Fibroblast of lung (primary cell): ENCODE measurements around the gene HECW1. TPM values are rescaled to one million over a fixed set of nuclear protein-coding genes. Genes with fewer than 3 reads are reported as not detected.
A peak's percentile ranks its signal among the peaks of the same experiment; 100 is the strongest.

ENCODE experiments used
- DNase-seq, 2 donors: peaks; one replicate each; pipeline versions ENCODE4 v3.0.0 to v3.0.0-alpha.2; 2010; ENCODE audit warnings: low read depth in 2 of 2
- H2AFZ ChIP-seq: 2 replicates; pipeline ENCODE4 v1.5.1; 2012; ENCODE audit warnings: low read length, control low read depth, inconsistent platforms
- H3K27ac ChIP-seq: 2 replicates; pipeline ENCODE4 v1.5.1; 2011; ENCODE audit warnings: low read length, control low read depth; ENCODE audit not compliant: insufficient read depth
- H3K27me3 ChIP-seq: 2 replicates; pipeline ENCODE4 v1.5.1; 2011; ENCODE audit warnings: mild to moderate bottlenecking, low read length; ENCODE audit not compliant: control insufficient read depth, insufficient read depth
- H3K36me3 ChIP-seq: 2 replicates; pipeline ENCODE4 v1.5.1; 2011; ENCODE audit warnings: low read length; ENCODE audit not compliant: control insufficient read depth, insufficient read depth
- H3K4me1 ChIP-seq: 2 replicates; pipeline ENCODE4 v1.5.1; 2011; ENCODE audit warnings: low read length; ENCODE audit not compliant: control insufficient read depth, insufficient read depth; ENCODE audit errors: extremely low read depth
- H3K4me2 ChIP-seq: 2 replicates; pipeline ENCODE4 v1.5.1; 2011; ENCODE audit warnings: low read length, control low read depth; ENCODE audit not compliant: insufficient read depth; ENCODE audit errors: extremely low read depth
- H3K4me3 ChIP-seq, 4 experiments: fragments of 200-600 bp in 1 of 4; sonication (generic) in 1 of 4; replicated peaks in 1 of 4; 2 replicates each; pipeline ENCODE4 v1.5.1; 2011 to 2016; ENCODE audit warnings: low read length in 4 of 4, low read depth in 3 of 4, mild to moderate bottlenecking in 3 of 4, control low read depth in 2 of 4, inconsistent platforms in 1 of 4, mixed read lengths in 1 of 4; ENCODE audit not compliant: insufficient read depth in 1 of 4; ENCODE audit errors: control extremely low read depth in 1 of 4
- H3K79me2 ChIP-seq: 2 replicates; pipeline ENCODE4 v1.5.1; 2012; ENCODE audit warnings: mild to moderate bottlenecking, low read length, inconsistent platforms; ENCODE audit not compliant: control insufficient read depth, insufficient read depth
- H3K9ac ChIP-seq: 2 replicates; pipeline ENCODE4 v1.5.1; 2011; ENCODE audit warnings: mild to moderate bottlenecking, low read length, control low read depth; ENCODE audit not compliant: insufficient read depth
- H3K9me3 ChIP-seq: 2 replicates; pipeline ENCODE4 v1.5.1; 2012; ENCODE audit warnings: low read depth, low read length; ENCODE audit not compliant: control insufficient read depth, insufficient read depth
- H4K20me1 ChIP-seq: 2 replicates; pipeline ENCODE4 v1.5.1; 2011; ENCODE audit warnings: low read length; ENCODE audit not compliant: control insufficient read depth, insufficient read depth; ENCODE audit errors: extremely low read depth
- EZH2 ChIP-seq: IDR thresholded peaks from 2 replicates; pipeline ENCODE4 v1.5.1; 2012; ENCODE audit warnings: low read length, control low read depth, mild to moderate bottlenecking; ENCODE audit errors: missing control alignments
- polyA plus RNA-seq, 2 donors: library from polyadenylated mRNA; depleted of rRNA in 1 of 2; stranded (reverse) in 1 of 2; unstranded in 1 of 2; fragments of >200 nt; gene quantifications; 2 replicates each; pipeline ENCODE4 v1.2.1, GENCODE V29; 2011 to 2012; ENCODE audit warnings: missing spikeins in 1 of 2
- total RNA-seq: library from RNA; depleted of rRNA; stranded (reverse); fragments of >200 nt; gene quantifications from 2 replicates; pipeline ENCODE4 v1.2.1, GENCODE V29; 2014
- TF ChIP-seq, protein P1 (sequence below), 2 donors: IDR thresholded peaks in 1 of 2; conservative IDR thresholded peaks in 1 of 2; 1 replicate in 1 of 2; 2 replicates in 1 of 2; pipeline ENCODE4 v1.5.1; 2011 to 2012; ENCODE audit warnings: low read length in 2 of 2, control low read depth in 1 of 2, inconsistent platforms in 1 of 2, low read depth in 1 of 2, mild to moderate bottlenecking in 1 of 2

The HECW1 gene
- total and polyA plus RNA-seq, 2 donors (not counting 1 experiment from before 2014, with no cell fraction given) = 1.1 to 6.1 TPM

DNA sequence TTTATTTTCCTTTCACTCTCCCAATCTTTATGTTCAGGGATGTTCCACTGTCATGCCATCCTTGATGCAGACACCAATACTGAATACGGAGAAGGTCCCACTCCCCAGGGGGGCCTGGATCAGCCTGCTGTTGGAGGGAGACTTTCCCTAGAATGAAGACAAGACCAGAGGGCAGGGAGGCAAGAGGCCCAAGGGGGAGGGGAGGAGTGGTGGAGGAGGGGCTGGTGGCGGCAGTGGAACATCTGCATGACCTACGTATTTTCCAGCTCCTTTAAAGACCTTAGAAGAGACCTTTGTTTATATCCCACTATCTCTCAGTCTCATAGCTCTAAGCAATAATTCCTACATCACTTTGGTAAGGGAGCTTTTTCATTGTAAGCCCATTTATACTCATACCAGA is 183.0 kb downstream of the HECW1 start:
- H3K27ac ChIP-seq = no peak overlapping the region
- H3K9ac ChIP-seq = no peak overlapping the region
- no peak overlapping the region for H3K4me2 ChIP-seq
- peaks cover 8% of the 10 kb centered on the region for H3K4me1 ChIP-seq
- no peaks in the 10 kb centered on the region for H4K20me1 ChIP-seq
- no peaks in the 10 kb centered on the region for H3K9me3 ChIP-seq
- H3K4me3 ChIP-seq = no peak overlapping the region
- H2AFZ ChIP-seq = no peak overlapping the region
- DNase-seq = no peak
- no peaks in the 10 kb centered on the region for H3K27me3 ChIP-seq
- H3K79me2 ChIP-seq = no peaks in the 10 kb centered on the region
- TF ChIP-seq, protein P1, sequence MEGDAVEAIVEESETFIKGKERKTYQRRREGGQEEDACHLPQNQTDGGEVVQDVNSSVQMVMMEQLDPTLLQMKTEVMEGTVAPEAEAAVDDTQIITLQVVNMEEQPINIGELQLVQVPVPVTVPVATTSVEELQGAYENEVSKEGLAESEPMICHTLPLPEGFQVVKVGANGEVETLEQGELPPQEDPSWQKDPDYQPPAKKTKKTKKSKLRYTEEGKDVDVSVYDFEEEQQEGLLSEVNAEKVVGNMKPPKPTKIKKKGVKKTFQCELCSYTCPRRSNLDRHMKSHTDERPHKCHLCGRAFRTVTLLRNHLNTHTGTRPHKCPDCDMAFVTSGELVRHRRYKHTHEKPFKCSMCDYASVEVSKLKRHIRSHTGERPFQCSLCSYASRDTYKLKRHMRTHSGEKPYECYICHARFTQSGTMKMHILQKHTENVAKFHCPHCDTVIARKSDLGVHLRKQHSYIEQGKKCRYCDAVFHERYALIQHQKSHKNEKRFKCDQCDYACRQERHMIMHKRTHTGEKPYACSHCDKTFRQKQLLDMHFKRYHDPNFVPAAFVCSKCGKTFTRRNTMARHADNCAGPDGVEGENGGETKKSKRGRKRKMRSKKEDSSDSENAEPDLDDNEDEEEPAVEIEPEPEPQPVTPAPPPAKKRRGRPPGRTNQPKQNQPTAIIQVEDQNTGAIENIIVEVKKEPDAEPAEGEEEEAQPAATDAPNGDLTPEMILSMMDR (conservative IDR thresholded peaks at IDR 0.05 in 1 of 2, IDR thresholded peaks at IDR 0.05 in 1 of 2; ENCODE audit: low read depth in 1 of 2, low read length in 2 of 2) = no peak
- TF ChIP-seq EZH2 = no peak
- H3K36me3 ChIP-seq = no peaks in the 10 kb centered on the region

GRCh38 chr7:43296306-43296705 is 183.9 kb downstream of the HECW1 start:
- no peak overlapping the region for H3K9ac ChIP-seq
- H3K27me3 ChIP-seq = no peaks in the 10 kb centered on the region
- H3K4me3 ChIP-seq = no peak overlapping the region
- H4K20me1 ChIP-seq = no peaks in the 10 kb centered on the region
- H3K79me2 ChIP-seq = no peaks in the 10 kb centered on the region
- no peak overlapping the region for H3K4me2 ChIP-seq
- H3K4me1 ChIP-seq = peaks cover 8% of the 10 kb centered on the region
- no peak overlapping the region for H3K27ac ChIP-seq
- H3K36me3 ChIP-seq = no peaks in the 10 kb centered on the region
- TF ChIP-seq, protein P1 (conservative IDR thresholded peaks at IDR 0.05 in 1 of 2, IDR thresholded peaks at IDR 0.05 in 1 of 2; ENCODE audit: low read depth in 1 of 2, low read length in 2 of 2) = peak in 1 of 2 donors; percentile 46
- no peak for TF ChIP-seq EZH2
- no peaks in the 10 kb centered on the region for H3K9me3 ChIP-seq
- H2AFZ ChIP-seq = no peak overlapping the region
- peak in 1 of 2 donors; percentile 95 for DNase-seq

GRCh38 chr7:43298617-43299016 is 186.2 kb downstream of the HECW1 start:
- no peak overlapping the region for H3K4me3 ChIP-seq
- no peaks in the 10 kb centered on the region for H3K79me2 ChIP-seq
- no peak overlapping the region for H3K9ac ChIP-seq
- peaks cover 11% of the 10 kb centered on the region for H3K4me1 ChIP-seq
- H3K27me3 ChIP-seq = no peaks in the 10 kb centered on the region
- H4K20me1 ChIP-seq = no peaks in the 10 kb centered on the region
- DNase-seq = no peak
- H3K4me2 ChIP-seq = no peak overlapping the region
- no peaks in the 10 kb centered on the region for H3K36me3 ChIP-seq
- no peak for TF ChIP-seq EZH2
- TF ChIP-seq, protein P1 (conservative IDR thresholded peaks at IDR 0.05 in 1 of 2, IDR thresholded peaks at IDR 0.05 in 1 of 2; ENCODE audit: low read depth in 1 of 2, low read length in 2 of 2) = no peak
- no peak overlapping the region for H3K27ac ChIP-seq
- no peaks in the 10 kb centered on the region for H3K9me3 ChIP-seq
- no peak overlapping the region for H2AFZ ChIP-seq
